Brain pericyte (primary cell): ENCODE data around the gene CLDND2.

ENCODE experiments used
- DNase-seq: peaks from one replicate; pipeline ENCODE4 v3.0.0-alpha.2; 2012; ENCODE audit warnings: low read depth, low spot score

Gene CLDND2

DNA sequence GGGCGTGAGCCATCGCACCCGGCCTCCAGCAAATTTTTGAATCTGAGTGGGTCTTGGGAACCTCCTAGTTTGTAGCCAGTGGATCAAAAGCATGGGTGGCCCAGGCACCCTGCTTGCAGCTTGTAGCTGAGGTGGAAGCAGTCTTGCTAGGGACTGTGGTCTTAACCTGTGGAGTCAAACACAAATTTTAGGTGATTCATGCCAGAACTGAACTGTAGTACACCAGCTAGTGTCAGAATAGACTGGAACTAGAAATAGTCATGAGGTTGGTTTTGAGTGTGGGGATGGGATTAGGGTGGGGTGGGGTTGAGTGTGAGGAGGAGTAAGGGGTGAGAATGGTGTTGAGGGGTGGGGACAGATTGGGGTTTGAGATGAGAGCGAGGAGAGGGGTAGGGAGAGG, 13.2 kb upstream of the CLDND2 start:
- no peak for DNase-seq

DNA sequence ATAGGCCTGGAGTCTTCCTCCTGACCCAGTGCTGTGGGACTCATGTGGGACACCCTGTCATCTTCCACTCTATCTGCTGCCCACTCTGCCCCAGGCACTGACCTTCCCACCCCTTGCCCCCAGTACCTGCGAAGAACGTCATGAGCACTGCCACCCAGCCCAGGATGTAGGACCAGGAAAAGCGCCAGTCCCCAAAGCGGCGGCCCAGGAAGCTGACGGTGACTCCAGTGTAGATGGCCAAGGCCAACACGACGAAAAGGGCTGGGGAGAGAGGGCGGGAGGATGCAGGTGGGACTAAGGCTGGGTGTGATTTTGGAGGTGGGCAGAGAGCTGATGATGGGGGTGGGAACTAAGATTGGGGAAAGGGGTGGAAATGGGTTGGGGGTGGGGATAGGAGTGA, 11.6 kb upstream of the CLDND2 start:
- no peak for DNase-seq

DNA sequence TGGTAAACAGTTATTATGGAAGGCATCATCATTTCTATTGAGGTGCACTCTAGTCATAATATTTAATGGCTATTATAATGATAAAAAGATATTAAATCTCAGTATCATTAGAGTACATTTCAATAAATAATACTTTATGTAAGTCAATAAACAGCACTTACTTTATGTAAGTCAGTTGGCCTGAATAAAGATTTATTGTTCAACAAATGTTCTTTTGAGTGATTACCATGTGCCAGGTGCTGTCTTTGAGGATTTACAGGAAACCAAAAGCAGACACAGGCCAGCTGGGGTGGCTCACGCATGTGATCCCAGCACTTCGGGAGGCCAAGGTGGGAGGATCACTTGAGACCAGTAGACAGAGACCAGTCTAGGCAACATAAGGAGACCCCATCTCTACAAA, 8.6 kb upstream of the CLDND2 start:
- DNase-seq, result no peak

GRCh38 chr19:51375504-51376221, 6.9 kb upstream of the CLDND2 start:
- no peak for DNase-seq

GRCh38 chr19:51372649-51373504, 4.1 kb upstream of the CLDND2 start, which contains the start of gene NKG7:
TSS of gene NKG7 (minus strand) at chr19:51372654. CDS start at chr19:51372535, 119 bp downstream.
- no peak for DNase-seq

DNA sequence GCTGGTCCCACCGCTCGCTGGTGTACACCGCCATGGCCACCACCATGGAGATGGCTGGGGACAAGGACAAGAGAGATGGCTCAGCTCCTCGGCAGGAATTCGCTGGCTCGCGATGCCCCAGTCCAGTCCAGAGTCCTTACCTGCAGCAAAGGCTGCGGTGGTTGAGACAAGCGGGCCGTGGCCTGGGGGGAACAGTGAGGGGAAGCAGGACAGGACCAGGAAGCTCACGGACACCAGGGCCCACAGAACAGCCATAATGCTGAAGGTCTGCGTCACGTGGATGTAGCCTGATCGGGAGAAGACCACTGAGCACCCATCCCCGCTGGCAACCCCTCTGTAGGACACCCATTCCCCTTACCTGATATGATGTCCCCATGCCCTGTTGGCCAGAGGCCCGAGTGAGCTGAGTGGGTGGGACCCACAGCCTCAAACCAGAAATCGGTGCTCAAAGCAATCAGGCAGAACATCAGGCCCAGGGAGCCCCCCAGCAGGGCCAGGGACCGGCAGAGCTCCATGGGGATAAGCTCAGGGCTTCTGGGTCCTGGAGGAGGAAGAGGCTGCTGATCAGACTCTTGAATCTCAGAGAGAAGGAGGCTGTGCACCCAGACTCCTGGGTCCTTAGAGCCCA, 3.3 kb upstream of the CLDND2 start:
- no peak for DNase-seq

DNA sequence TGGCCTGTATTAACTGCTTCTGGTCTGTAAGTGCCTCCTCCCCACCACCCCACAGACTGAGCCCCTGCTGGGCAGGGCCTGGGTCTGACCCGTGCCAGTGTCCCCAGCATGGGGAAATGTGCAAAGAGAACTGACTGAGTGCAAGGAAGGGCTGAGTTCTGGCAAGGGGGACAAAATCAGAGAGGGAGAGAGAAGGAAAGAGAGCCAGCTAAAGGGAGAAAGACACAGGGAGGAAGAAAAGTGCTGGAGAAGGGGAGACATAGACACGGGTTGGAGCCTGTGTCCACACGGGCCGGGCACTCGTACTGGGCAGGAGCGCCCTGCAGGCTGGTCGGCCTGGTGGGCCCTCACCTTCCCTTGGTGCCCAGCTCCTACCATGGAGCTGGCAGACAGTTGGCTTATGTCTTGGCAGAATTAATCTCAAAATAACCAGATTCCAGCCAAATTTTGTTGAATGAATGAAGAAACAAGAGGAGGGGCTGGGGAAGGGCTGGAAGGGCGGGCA, 2.4 kb upstream of the CLDND2 start:
- no peak for DNase-seq

- no peak for DNase-seq
Observed at GRCh38 chr19:51370230-51370629, 1.4 kb upstream of the CLDND2 start.

DNA sequence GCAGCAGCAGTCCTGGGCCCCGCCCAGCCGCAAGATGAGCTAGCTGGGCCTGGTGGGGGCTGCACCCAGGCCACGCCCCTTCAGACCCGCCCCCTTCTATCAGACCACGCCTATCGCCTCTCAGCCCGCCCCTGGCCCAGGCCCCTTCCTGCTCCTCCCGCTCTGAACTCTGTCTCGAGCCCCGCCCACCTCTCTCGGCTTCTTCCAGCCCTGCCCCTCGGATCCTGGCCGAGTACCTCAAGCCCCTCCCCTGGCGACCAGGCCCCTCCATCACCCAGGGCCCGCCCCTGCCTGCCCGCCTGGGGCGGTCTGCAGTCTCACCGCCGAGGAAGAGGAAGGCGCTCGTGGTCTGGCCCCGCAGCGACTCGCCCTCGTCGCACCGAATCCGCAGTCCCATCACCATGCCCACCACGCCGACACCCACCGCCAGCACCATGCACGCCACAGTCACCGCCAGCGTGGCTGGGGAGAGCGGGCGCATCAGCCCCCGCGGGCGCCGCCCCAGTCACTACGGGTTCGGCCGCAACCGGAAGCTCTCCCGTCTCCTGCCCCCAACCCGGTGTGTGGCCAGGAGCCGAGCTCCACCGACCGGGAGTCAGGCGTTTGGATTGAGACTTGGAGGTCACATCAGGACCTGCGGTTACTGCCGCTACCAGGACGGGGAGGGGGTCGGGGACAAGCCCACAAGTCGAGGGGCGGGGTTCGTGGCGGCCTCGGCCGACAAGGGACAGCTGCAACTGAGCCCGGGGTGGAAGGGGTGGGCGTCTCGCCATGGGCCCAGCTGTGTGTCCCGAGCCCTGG, 1.0 kb downstream of the CLDND2 start:
- DNase-seq, result peak; percentile 96

DNA sequence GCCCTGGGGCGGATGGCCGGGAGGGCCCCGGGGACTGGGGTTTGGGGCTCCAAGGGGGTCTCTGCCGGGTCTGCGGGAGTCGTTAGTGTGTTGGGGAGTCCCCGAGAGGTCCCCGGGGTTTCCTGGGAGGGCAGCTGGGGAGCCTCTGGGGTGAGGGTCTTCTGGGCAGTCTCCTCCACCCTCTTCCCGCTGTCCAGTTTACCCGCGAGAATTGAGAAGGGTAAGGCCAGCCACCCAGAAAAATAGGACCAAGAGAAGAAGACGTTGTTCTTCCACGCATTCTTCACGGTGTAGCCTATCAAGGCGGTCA, 1.6 kb downstream of the CLDND2 start:
- DNase-seq, result no peak

DNA sequence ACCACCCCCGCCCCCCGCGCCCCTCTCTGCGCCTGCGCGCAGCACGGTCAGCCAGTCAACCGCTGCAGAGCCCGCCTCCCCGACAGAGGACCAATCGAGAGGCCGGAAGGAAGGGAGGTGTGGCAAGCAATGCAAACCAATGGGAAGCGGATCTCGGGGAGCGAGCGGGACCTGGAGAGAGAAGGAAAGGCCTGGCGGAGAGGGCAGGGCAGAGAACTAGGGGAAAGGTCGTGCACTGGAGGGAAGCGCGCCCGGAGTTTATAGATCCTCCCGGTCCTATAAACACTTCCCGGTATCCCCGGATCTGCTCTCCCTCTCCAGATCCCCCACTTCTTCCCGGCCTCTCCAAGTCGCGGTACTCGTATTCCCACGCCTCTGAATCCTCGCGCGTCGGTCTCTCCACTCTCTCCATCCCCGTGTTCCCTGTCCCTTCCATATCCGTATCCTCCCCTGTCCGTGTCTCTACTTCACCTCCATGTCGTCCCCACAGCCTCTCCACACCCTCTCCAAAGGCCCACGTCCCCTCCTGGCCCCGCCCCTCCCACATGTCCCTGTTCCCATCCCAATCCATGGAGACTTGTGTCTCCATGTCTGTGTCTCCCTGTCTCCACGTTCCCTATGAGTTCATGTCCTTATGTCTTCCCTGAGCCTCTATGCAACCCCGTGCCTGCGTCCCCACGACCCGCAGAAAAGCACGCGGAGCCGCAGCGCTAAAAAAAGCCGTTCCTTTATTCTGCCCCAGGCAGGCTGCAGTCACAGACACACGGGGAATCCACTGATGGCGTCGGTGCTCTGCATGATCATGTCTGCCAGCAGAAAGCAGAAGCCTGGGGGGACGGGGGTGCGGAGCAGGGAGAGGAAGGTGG, 2.2 kb downstream of the CLDND2 start:
- DNase-seq, result peak; percentile 88

GRCh38 chr19:51365965-51366388, 2.8 kb downstream of the CLDND2 start, which contains the start of gene ETFB:
TSS of gene ETFB (minus strand) at chr19:51366388. CDS start at chr19:51366326, 62 bp downstream.
- no peak for DNase-seq

GRCh38 chr19:51365211-51365964, 3.4 kb downstream of the CLDND2 start:
- DNase-seq, result no peak

GRCh38 chr19:51364200-51365106, 4.3 kb downstream of the CLDND2 start:
- DNase-seq, result no peak

DNA sequence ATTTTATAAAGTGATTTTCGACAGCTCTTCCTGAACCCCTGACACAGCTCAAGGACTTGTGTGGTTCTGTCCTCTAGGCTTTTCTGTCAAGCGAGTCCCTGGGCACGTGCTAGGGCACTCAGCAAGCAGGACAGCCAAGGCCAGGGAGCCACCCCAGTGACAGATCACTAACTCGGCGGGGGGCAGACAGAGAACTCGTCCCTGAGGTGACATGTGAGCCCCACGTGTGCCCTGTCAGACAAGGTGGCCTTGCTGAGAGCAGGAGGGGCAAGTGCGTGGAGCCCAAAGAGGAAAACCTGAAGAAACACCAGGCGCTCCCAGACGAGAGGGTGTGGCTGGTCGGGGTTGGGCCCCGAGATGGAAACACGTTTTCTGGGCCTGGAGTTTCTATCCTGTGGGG, 7.6 kb downstream of the CLDND2 start:
- no peak for DNase-seq

GRCh38 chr19:51359294-51359693, 9.5 kb downstream of the CLDND2 start:
- DNase-seq, result peak; percentile 75

DNA sequence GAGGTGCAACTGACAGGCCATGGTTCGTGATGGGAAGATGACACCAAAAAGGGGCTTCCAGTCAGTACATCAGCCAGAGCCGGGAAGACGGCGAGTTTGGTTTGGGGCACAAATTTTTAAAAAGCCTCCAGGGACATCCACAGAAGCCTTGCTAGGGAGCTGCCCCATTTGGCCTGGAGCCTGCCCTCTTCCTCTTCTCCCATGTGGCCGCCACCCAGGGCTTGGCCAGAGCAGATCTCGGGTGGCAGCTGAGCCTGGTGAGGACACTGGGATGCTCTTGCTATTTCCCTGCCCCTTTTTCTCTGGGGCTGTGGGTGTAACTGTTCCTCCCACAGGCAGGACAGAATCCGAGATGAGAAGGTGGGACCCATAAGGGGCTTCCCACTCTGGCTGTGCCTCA, 10.9 kb downstream of the CLDND2 start:
- DNase-seq, result no peak

DNA sequence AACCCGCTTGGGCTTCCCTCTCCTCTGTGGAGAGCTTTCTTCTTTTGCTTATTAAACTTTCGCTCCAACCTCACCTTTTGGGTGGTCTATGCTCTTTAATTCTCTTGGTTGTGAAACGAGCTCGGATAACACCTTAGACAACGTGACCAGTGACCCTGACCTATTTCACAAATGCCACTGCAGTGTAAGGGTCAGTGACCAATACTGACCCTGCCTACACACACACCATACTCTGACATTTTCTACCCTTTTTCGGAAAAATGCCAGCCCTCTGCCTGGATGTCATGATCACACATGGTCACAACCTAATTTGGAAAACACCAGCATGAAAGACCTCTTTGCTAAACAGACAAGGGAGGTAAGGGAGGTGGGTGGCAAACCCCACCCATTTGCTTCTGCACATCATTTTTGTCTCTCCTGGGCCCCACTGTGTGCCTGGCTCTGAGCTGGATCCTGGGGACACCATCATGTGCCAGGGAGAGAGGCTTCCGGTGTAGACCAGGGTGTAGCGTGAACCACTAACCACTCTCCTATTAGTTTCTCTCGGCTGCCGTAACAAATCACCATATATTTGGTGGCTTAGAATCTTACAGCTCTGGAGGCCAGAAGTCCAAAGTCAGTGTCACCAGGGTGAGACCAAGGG, 12.5 kb downstream of the CLDND2 start:
- DNase-seq, result no peak
